ENCODE data around the gene PLEKHH1.

The PLEKHH1 gene

DNA sequence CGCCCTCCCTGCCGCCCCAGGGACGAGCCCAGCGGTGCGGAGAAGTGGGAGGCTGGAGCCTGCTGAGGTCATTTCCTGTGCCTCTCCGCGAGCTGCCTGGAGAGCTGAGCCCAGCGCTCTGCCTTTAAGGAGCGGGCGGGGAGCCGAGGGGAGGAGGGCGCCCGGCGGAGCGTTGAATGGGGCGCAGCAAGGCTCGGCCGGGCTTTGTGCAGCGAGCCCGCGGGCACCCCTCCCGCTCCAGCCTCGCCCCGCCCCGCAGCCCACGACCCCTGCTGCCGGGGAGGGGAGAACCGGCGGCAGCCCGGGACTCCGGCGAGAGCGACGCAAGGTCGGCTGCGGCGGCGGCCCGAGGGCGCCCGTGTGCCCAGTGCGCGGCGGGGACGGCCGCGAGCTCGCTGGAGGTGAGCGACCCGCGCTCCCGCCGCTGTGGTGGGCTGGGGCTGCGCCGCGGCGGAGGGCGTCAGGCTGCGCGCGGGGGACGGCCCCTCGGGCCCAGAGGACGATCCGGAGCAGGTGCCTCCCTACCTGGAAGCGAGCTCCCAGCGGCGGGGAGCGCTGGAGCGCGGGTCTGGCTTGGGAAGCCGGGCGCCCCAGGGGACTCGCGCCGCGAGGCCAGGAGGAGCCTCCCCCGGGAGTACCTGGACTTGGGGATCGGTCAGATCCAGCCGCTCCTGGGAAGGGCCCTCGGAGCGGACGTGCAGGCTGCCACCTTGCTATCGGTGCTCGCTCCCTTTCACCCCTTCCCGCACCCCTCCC lies at the start of gene PLEKHH1:
Gene PLEKHH1 (plus strand): TSS at position 293 of the 756 bp plus-strand sequence. CDS start 8,578 bp downstream, outside the sequence.
- peak; percentile 91 for DNase-seq (ENCODE audit: low spot score)

DNA sequence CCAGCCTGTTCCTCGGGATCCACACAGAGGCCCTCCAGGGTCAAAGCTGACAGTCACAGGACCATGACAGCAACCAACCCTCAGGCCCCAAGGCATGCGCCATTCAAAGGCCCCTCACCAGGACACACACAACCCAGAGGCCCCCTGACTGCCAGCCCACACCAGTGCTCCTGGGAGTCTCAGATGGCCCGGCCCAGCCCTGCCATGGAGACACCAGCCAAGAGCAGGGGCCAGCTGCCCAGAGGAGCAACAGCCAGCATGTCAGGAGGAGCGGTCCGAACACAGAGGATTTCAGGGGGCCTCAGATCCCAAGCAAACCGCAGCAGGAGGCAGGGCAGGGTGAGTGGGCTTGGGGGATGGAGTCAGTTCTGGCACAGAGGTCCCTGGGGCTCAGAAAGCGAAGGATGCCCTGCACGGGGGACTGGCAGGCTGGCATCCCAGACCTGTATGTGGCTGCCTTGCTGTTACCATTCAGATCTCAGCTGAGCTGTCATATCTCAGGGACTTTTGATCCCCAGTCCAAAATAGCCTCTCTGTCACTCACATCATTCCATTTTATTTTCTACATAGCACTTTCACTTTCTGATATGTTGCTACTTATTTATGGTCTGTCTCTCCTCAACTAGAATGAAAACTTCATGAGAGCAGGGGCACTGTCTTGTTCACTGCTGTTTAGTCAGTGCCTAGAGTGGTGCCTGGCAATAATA lies 49.4 kb upstream of the PLEKHH1 start:
- no peak for DNase-seq (ENCODE audit: low spot score)

- DNase-seq (ENCODE audit: low spot score), result no peak
These were observed 47.5 kb upstream of the PLEKHH1 start for GRCh38 chr14:67485501-67486095.

- no peak for DNase-seq (ENCODE audit: low spot score)
These were observed 46.2 kb upstream of the PLEKHH1 start for GRCh38 chr14:67486890-67487289.

DNA sequence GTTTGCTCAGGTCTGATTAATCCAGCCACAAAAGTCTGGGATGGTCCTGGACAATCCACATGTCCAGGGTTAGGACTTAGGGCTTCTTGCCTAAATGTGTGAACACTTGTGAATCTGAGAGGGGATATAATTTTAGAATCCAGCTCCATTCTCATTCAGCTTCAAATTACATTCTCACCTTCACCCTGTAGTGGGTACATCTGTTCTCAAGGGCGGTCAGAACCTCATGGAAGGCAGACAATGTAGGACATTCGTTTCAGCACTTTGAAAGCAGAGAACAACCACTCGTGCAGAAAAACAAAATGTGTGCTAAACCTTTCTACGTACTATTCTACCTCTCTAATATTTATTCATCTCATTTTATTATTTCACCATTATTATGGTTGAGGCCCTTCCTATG lies 45.8 kb upstream of the PLEKHH1 start:
- no peak for DNase-seq (ENCODE audit: low spot score)

- no peak for DNase-seq (ENCODE audit: low spot score)
These were observed 44.9 kb upstream of the PLEKHH1 start, which contains the start of gene TMEM229B for GRCh38 chr14:67487937-67488893. TSS of gene TMEM229B (minus strand) at chr14:67488721. CDS start at chr14:67473923, 14,798 bp downstream.

GRCh38 chr14:67490196-67490595 lies 42.9 kb upstream of the PLEKHH1 start:
- no peak for DNase-seq (ENCODE audit: low spot score)

- DNase-seq (ENCODE audit: low spot score), result no peak
These were observed 41.8 kb upstream of the PLEKHH1 start for GRCh38 chr14:67491285-67491684.

- DNase-seq (ENCODE audit: low spot score), result no peak
These were observed 41.2 kb upstream of the PLEKHH1 start for GRCh38 chr14:67491741-67492507.

GRCh38 chr14:67492538-67492937 lies 40.6 kb upstream of the PLEKHH1 start:
- DNase-seq (ENCODE audit: low spot score), result no peak

DNA sequence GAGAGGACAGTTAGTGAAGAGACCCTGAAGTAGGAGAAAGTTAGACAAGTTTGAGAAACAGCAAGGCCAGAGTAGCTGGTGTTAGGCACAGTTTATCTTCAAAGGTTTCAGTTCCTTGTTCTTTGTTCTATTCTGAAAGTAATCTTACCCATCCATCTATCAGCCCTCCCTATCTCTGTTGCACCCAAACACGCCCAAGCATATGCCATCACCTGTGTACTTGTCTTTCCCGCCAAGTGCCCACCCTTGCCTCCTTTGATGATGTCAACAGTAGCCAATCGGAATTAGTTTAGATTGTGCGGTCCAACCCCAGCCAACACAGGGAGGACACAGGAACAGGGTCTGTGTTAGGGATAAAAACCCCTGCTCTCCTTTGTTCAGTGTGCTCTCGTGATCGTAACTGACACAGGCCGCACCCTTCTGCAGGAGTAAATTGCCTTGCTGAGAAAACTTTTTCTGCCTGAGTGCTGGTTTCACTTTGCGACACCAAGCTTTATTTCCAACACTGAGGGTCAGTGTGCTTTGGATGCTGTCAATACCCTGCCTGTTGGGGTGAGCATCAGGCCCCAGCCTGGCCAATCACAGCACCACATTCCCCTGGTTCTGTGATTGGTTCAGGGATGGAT lies 39.9 kb upstream of the PLEKHH1 start:
- no peak for DNase-seq (ENCODE audit: low spot score)

- DNase-seq (ENCODE audit: low spot score), result no peak
These were observed 37.3 kb upstream of the PLEKHH1 start for GRCh38 chr14:67495827-67496226.

DNA sequence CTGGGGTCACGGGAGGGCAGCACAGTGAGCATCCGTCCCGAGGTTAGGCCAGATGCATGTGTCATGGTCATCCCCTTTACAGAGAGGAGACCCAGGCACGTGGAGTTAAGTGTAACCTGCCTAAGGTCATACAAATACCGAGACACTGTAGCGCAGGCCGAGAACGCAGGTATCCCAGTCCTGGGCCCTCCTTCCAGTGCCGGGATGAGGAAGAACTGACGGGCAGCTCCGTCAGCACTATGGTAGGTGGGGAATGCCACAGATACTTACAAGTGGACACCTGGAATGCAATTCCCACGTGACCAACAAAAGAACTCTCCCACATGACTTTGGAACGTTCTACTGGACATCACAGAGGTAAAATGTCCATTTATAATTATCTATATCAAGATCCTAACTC lies 35.9 kb upstream of the PLEKHH1 start:
- no peak for DNase-seq (ENCODE audit: low spot score)

GRCh38 chr14:67497716-67498115 lies 35.4 kb upstream of the PLEKHH1 start:
- DNase-seq (ENCODE audit: low spot score), result no peak

GRCh38 chr14:67500981-67501380 lies 32.1 kb upstream of the PLEKHH1 start:
- no peak for DNase-seq (ENCODE audit: low spot score)

- DNase-seq (ENCODE audit: low spot score), result no peak
These were observed 31.4 kb upstream of the PLEKHH1 start for GRCh38 chr14:67501670-67502069.

GRCh38 chr14:67502867-67503266 lies 30.2 kb upstream of the PLEKHH1 start:
- no peak for DNase-seq (ENCODE audit: low spot score)

DNA sequence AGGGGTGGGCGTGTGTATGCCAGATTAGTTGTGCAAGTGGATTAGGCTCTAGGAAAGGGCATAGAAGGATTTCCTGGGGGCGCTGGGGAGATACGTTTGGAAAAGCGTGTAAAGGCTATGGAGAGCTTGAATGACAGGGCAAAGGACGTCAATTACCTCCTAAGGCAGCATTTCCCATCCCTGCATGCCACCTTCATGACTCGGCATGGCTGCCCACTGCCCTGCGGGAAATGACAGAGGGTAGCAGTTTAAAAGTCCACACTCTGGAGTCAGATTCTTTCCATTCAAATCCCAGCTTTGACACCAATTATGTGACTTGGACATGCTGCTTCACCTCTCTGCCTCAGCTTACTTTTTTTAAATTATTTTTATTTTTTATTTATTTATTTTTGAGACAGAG lies 29.8 kb upstream of the PLEKHH1 start:
- DNase-seq (ENCODE audit: low spot score), result no peak

GRCh38 chr14:67505254-67505653 lies 27.8 kb upstream of the PLEKHH1 start:
- DNase-seq (ENCODE audit: low spot score), result no peak

DNA sequence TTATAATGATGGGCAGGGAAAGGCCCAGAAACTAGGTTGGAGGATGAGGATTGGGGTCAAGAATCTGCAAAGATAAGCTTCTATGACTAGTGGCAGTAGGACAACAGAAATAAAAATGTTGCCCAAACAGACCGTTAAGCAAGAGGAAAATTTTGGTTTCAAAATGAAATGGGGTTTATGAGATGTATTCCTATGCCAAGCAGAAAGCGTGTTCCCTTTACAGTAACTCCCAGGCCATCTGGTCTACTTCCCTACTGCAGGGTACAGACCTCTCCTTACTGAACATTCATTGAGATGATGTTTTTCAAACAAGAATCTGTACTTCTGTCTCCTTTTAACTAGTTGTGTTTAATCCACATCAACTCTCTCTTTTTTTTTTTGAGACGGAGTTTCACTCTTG lies 24.1 kb upstream of the PLEKHH1 start:
- no peak for DNase-seq (ENCODE audit: low spot score)

- peak; percentile 65 for DNase-seq (ENCODE audit: low spot score)
These were observed 23.0 kb upstream of the PLEKHH1 start for GRCh38 chr14:67510121-67510520.
